AG10803 (cell line): ENCODE results near the gene HYAL2.

ENCODE experiments used
- DNase-seq: peaks from one replicate; pipeline ENCODE4 v3.0.0; 2010; ENCODE audit warnings: low read depth
- H3K4me3 ChIP-seq: 2 replicates; pipeline ENCODE4 v1.5.1; 2011; ENCODE audit warnings: mild to moderate bottlenecking, low read length, control low read depth
- TF ChIP-seq, protein P1 (sequence below): conservative IDR thresholded peaks from 2 replicates; pipeline ENCODE4 v1.5.1; 2011; ENCODE audit warnings: mild to moderate bottlenecking, low read length, control low read depth, inconsistent platforms

Gene HYAL2

GRCh38 chr3:50323614-50324199 lies 1.2 kb upstream of the HYAL2 start:
- H3K4me3 ChIP-seq: no peak overlapping the region
- TF ChIP-seq, protein P1, sequence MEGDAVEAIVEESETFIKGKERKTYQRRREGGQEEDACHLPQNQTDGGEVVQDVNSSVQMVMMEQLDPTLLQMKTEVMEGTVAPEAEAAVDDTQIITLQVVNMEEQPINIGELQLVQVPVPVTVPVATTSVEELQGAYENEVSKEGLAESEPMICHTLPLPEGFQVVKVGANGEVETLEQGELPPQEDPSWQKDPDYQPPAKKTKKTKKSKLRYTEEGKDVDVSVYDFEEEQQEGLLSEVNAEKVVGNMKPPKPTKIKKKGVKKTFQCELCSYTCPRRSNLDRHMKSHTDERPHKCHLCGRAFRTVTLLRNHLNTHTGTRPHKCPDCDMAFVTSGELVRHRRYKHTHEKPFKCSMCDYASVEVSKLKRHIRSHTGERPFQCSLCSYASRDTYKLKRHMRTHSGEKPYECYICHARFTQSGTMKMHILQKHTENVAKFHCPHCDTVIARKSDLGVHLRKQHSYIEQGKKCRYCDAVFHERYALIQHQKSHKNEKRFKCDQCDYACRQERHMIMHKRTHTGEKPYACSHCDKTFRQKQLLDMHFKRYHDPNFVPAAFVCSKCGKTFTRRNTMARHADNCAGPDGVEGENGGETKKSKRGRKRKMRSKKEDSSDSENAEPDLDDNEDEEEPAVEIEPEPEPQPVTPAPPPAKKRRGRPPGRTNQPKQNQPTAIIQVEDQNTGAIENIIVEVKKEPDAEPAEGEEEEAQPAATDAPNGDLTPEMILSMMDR: no peak
- DNase-seq: no peak

GRCh38 chr3:50323092-50323600 lies 601 bp upstream of the HYAL2 start:
- DNase-seq: no peak
- TF ChIP-seq, protein P1: no peak
- H3K4me3 ChIP-seq: no peak overlapping the region

GRCh38 chr3:50322115-50322385 lies 495 bp downstream of the HYAL2 start:
- TF ChIP-seq, protein P1: no peak
- DNase-seq: no peak
- H3K4me3 ChIP-seq: peak overlapping the region; percentile 71

- DNase-seq: peak; percentile 84
- TF ChIP-seq, protein P1: peak; percentile 42
- peak overlapping the region; percentile 71 for H3K4me3 ChIP-seq
Measured at GRCh38 chr3:50321336-50322114, 1.0 kb downstream of the HYAL2 start.

- H3K4me3 ChIP-seq: peak overlapping the region; percentile 71
- TF ChIP-seq, protein P1: no peak
- DNase-seq: peak; percentile 50
Measured at GRCh38 chr3:50320853-50321335, 1.7 kb downstream of the HYAL2 start.

- H3K4me3 ChIP-seq: peak overlapping the region; percentile 71
- no peak for DNase-seq
- TF ChIP-seq, protein P1: no peak
Measured at GRCh38 chr3:50319894-50320625, 2.5 kb downstream of the HYAL2 start.
